Stimulated activated naive CD4-positive, alpha-beta T cell (primary cell): ENCODE measurements around the gene PTPRN2.
"Not testable (repeated sequence)": the region's sequence is repeated elsewhere in the genome, so short reads cannot be mapped to it uniquely, and the experiment has no call there.

Source experiments
- DNase-seq, 6 experiments: peaks; one replicate each; lab custom pipeline; 2025; lab: John Stamatoyannopoulos, UW

The PTPRN2 gene

DNA sequence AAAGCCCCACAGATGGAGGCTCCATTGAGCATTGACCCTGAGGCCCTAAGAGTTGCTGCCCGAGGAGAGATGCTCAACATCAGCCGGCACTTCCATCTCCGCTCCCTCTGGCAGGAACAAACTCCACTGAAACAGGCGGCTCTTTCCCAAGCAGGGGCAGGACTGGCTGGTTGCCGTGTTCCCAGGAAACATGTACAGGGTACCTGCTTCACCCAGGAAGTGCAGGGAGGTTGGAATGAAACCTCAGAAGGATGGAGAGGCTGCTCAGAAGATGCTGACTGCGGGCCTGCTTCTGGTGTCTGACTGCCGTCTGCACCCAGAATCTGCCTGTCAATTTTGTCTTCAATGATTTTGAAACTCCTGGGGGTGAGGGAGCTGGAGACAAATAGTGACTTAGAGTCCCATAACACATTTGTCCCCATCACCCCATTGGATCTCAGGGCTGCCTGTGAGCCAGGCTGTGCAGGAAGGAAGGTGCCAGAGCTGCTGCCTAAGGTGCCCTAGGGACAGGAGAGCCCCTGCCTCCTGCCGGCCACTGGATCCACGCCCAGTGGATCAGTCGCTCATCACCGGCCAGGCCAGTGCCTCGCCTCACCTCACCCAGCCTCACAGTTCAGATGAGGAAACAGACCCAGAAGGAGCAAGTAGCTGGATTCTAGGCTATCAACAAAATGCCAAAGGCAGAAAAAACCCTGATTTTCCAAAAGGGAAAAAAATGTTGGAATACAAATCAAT, 237.3 kb downstream of the PTPRN2 start:
- no peak for DNase-seq

DNA sequence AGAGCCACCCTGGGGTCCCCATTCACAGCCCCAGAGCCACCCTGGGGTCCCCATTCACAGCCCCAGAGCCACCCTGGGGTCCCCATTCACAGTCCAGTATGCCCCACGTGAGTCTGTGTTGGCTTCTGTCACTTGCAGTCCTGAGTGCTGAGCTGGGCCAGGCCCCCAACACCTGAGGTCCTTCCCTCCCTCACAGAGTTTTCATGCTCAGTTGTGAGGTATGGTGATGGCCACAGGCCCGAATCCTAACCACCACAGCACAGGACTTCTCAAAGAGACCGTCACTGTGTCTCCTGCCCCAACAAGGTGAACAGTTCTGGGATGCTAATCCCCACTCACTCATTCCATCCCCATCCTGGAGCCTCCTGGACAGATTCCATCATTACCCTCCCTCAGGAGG, 239.2 kb downstream of the PTPRN2 start:
- DNase-seq: no peak

DNA sequence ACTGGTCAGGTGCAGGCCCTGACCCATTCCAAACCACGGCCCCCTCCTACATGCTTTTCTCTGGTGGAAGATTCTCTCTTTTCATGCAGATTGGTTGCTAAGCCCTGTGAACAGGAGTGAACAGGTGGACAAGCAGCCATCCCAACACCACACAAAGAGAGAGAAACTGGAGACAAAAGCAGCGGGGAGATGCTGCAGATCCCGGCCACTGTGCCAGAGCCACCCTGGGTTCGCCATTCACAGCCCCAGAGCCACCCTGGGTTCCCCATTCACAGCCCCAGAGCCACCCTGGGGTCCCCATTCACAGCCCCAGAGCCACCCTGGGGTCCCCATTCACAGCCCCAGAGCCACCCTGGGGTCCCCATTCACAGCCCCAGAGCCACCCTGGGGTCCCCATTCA, 239.6 kb downstream of the PTPRN2 start:
- not testable (repeated sequence) for DNase-seq

DNA sequence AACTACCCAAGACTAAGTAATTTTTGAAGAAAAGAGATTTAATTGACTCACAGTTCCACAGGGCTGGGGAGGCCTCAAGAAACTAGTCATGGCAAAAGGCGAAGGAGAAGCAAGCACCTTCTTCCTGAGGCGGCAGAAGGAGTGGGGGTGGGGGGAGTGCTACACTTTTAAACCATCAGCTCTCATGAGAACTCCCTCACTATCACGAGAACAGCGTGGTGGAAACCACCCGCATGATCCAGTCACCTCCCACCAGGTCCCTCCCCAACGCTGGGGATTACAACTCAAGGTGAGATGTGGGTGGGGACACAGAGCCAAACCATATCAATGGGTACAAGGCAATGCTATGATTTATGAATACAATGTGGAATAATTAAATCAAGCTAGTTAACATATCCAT, 241.9 kb downstream of the PTPRN2 start:
- DNase-seq: no peak

DNA sequence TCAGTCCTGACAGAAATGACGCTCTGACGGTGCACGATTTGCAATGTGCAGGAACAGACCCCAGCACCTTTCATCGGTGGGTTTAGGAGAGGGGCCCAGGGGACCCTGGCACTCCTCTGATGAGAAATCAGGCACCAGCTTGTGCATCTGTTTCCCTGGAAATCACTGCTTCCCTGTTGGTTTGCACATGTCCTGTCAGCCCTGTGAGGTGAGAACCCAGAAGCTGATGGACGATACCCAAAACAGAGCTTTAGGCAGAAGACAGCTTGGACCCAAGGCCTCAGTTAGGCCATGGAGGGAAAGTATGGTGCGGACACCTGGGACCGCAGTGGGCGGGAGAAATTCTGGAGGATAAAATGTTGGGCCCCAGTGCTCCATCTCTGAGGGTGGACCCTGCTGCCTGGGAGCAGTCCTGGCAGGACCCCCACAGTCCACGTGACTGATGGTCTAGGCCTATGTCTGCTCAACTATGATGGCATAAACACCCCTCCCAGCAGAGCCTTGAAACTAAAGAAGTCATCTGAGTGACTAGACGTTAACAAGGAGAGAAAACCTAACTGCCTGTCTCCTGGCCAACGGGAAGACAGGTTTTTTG, 242.8 kb downstream of the PTPRN2 start:
- DNase-seq: no peak

DNA sequence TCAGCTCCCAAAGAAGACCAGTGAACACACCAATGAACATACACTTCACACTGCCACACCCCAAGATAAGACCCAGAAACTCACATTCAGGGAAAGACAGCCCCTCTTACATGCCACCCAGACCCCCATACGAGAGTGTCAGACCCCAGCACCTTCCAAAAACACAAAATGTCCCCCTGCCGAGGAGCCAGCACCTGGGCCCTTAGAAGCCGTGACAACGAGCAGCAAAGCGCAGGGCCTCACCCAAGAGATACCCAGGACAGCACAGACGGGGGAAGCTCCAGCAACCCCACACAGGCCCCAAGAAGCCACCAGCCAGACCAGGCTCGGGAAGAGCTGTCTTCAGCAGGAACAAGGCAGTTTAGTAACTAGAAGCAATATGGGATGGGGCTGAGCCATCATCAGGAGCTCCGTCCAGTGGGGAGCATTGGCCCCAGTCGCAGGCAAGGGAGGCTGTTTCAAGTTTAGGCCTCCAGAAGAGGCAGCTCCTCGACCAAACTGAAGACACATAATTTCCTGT, 243.6 kb downstream of the PTPRN2 start:
- DNase-seq: no peak

DNA sequence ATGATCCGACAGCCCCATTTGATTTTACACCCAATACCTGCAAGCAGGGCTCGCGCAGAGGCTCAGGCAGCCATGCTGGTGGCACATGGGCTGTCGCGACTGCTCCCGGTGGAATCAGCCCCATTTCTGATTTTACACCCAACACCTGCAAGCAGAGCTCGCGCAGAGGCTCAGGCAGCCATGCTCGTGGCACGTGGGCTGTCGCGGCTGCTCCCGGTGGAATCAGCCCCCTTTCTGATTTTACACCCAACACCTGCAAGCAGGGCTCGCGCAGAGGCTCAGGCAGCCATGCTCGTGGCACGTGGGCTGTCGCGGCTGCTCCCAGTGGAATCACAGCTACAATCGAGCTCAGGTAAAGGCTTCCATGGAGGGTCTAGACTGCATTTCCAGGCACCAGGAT, 244.1 kb downstream of the PTPRN2 start:
- DNase-seq: peak in 1 of 6 experiments; percentile 4

DNA sequence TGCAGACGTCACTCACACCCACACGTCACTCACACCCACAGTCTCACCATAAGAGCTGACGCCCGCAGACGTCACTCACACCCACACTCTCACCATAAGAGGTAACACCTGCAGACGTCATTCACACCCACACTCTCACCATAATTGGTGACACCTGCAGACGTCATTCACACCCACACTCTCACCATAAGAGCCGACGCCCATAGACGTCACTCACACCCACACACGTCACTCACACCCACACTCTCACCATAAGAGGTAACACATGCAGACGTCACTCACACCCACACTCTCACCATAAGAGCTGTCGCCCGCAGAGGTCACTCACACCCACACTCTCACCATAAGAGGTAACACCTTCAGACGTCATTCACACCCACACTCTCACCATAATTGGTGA, 246.5 kb downstream of the PTPRN2 start:
- DNase-seq: not testable (repeated sequence)

DNA sequence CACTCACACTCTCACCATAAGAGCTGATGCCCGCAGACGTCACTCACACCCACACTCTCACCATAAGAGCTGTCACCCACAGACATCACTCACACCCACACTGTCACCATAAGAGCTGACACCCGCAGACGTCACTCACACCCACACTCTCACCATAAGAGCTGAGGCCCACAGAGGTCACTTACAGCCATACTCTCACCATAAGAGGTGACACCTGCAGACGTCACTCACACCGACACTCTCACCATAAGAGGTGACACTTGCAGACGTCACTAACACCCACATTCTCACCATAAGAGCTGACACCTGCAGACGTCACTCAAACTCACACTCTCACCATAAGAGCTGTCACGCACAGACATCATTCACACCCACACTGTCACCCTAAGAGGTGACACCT, 250.7 kb downstream of the PTPRN2 start:
- DNase-seq: not testable (repeated sequence)

DNA sequence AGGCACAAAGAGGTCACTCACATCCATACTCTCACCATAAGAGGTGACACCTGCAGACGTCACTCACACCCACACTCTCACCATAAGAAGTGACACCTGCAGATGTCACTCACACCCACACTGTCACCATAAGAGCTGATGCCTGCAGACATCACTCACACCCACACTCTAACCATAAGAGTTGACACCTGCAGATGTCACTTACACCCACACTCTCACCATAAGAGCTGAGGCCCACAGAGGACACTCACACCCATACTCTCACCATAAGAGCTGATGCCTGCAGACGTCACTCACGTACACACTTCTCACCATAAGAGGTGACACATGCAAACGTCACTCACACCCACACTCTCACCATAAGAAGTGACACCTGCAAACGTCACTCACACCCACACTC, 255.1 kb downstream of the PTPRN2 start:
- DNase-seq: not testable (repeated sequence)

DNA sequence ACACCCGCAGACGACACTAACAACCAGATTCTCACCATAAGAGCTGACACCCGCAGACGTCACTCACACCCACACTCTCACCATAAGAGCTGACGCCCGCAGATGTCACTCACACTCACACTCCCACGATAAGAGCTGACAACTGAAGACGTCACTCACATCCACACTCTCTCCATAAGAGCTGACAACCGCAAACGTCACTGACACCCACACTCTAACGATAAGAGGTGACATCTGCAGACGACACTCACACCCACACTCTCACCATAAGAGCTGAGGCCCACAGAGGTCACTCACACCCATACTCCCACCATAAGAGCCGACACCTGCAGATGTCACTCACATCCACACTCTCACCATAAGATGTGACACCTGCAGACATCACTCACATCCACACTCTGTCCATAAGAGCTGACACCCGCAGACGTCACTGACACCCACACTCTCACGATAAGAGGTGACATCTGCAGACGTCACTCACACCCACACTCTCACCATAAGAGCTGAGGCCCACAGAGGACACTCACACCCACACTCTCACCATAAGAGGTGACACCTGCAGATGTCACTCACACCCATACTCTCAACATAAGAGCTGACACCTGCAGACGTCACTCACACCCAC, 255.7 kb downstream of the PTPRN2 start:
- not testable (repeated sequence) for DNase-seq

DNA sequence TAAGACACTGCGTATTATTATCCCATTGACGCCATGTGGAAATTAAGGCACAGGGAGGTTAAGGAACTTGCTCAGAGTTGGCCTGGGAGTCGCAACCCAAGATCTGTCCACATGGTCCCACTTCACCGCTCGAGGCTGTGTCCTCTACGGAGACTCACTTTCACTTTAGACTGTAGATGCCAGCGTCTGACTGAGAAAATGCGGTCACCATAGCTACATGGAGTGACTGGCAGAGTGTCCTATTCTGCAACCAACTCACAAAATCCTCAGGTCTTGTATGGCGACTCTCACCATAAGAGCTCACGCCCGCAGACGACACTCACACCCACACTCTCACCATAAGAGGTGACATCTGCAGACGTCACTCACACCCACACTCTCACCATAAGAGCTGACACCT, 257.9 kb downstream of the PTPRN2 start:
- DNase-seq: no peak

DNA sequence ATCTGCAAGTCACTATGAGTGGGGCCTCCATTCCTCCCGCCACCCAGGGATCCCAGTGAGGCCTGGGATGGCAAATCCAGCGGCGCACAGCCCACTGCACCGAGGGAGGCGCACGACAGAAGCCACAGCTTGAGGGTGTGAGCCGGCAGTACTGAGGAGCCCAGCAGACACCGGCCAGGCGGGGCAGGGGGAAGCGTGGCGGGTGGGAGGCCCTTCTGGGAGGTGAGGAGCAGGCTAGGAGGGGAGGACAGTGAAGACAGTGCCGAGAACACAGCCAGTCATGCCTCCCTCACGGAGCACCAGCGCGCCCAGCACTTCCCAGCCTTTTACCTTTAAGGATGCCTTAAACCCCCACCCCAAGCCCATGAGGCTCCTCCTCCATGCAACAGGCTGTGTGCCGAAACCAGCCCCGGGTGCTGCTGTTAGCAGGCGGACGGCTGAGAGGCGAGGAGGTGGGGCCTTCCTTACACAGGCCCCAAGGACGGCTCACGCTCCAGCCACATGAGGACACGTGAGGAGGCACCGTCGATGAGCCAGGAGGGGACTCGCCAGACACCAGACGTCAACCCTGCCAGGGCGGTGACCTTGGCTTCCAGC, 258.5 kb downstream of the PTPRN2 start:
- no peak for DNase-seq

DNA sequence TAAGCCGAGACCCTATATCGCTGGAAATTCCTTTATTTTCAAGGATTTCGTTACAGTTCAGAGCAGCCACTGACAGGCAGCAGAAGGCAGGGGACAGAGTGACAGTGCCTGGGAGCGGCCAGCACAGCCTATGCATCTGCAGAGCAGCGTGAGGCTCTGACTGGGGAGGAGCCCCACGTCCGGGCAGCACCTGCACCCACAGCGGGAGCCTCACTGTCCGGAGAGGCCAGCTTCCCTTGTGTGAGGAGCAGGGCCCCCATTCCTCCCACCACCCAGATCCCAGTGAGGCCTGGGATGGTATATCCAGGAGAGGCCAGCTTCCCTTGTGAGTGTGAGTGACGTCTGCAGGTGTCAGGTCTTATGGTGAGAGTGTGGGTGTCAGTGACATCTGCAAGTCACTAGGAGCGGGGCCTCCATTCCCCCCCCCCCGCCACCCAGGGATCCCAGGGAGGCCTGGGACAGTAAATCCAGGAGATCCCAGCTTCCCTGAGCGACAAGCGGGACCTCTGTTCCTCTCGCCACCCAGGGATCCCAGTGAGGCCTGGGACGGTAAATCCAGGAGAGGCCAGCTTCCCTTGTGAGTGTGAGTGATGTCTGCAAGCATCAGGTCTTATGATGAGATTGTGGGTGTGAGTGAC, 259.1 kb downstream of the PTPRN2 start:
- no peak for DNase-seq

DNA sequence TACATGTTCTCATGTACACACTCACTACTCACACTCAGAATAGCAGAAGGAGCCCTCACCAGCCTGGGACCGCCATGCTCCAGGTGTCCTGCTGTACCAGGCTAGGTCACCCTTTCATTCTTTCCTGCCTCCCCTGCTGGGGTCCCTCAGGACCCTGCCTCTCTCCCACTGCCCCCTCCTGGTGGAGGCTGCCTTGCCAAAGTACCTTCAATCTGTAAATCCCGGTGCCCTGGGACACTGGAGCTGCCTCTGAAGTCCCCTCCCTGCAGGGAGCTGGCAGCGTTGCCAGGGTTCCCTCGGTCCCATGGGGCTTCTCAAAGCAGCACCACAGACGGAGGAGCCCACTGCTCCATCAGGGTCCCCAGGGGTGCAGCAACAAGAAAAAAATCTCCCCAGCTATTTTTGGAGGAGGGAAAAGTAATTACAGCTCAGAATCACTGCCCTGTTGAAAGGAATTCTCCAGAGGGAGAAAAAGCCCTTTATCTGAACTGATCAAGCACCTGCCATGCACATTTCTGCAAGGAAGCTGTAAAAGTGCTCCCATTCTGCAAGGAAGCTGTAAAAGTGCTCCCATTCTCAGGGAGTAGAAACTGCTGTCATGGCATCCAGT, 259.9 kb downstream of the PTPRN2 start:
- DNase-seq: no peak

DNA sequence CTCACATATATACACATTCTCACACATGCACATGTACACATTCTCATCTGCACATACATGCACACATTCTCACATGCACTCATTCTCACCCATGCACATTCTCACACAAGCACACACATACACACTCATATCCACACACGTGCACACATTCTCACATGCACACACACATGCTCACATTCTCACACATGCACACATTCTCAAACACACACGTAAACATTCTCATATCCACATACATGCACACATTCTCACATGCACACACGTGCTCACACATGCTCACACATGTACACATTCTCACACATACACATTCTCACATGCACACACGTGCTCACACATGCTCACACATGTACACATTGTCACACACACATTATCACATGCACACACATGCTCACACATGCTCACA, 260.6 kb downstream of the PTPRN2 start:
- DNase-seq: no peak

DNA sequence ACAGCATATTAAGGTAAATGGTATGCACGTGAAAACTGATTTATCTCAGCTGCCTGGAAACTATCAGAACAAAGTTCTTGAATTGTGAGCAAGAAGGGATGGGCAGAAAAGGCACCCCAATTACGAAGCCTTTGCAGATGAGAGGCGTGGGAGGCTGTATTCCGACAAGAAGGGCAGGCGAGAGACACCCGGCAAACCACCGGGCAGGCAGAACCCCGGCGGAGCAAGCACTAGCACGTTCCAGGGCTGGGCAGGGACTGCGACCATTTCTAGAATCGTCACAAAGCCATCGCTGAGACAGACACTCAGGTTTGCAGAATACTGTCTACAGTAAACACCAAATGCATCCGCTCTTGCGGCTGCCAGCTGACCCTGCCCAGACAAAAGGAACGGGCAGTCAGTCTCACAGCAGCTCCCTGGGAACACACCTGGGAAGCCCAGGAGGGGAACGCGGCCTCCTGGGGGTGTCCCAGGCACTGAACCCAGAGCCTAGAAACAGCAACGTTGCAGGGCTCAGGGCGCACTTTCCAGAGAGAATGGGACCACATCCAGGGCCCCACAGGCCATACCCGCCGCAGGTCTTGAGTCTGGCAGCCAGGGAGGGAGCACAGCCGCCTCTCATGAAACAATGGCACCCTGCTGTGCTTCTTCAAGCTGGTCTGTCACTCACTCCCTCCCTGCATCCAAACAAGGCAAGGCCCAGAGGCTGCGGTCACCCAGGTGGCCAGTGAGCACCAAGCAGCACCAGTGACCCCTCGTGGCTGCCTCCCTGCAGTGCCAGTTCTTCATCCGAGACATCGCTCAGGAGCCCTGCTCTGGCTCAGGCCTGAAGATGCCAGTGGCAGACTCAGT, 261.9 kb downstream of the PTPRN2 start:
- DNase-seq: no peak

DNA sequence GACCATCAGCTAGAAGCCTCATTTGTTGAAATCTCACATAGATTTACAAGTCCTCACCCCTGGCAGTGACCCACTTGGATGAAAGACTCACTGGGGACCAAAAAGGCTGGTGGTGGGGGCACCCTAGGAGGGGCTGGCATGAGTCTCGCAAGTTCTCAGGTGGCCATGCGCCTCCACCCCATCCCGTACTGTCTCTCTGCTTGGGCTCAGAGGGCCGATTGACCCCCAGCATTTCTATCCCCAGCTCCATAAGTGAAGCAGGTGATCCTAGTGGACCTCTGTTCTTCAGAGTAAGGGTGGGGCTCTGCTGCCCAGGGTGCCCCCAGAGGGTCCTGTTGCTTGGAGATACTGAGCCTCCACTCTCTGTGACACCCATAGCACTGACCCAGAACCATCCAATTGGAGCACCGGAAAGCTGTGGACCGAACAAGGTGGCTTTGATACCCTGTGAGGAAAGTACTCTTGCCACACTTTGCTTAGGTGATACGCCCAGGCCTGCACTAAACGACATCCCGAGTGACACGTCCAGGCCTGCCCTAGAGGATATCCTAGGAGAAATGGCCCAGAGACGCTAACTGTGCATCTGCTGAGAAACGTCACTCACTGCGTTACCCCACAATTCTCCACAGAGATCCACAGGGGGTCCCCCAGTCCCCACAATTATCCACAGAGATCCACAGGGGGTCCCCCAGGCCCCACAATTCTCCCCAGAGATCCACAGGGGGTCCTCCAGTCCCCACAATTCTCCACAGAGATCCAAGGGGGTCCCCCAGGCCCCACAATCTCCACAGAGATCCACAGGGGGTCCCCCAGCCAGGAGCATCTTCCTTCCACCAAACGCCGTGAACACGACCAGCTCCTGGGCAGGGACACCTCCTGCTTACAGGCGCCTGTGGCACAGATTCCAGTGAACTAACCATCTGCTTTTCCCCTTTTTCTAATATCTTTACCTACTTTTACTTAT, 262.9 kb downstream of the PTPRN2 start:
- no peak for DNase-seq

DNA sequence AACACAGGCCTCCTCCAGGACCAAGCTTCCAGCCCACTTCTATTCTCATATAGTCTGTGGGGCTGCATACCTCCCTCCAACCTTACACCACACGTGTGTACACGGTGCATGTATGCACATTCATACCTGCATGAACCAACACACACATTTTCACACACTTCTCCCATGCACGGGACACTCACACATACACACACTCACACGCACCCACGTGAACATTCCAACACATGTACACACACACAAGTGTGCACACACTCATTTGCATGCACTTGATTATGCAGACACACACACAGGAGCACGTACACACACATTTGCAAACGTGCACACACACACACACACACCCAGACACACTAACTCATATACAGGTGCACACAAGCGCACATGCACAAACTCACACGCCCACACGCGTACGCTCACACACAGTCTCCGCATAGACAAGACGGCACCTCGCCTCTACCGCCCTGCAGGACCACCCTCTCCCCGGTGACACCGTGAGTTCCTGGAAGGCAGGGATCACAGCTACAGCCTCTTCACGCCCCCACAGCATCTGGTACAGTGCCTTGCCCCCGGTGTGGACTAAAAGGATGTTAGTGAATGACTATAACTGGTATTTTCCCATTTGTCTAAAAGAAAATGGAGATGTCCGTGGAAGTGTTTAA, 263.8 kb downstream of the PTPRN2 start:
- DNase-seq: no peak
